Activated CD4-positive, alpha-beta memory T cell treated with anti-CD3 and anti-CD28 coated beads, Interleukin-2, amount 10 ng/mL, durations not matched to agents 7 days and 5 days (primary cell): Measurements from ENCODE around the gene ZNF438. TPM values are rescaled to one million over a fixed set of nuclear protein-coding genes. Genes with fewer than 3 reads are reported as not detected.

ENCODE experiments used
- CTCF ChIA-PET: fragments of 350-600 bp; sonication (Branson Sonifier 250); formaldehyde crosslinking; loops from one replicate; lab custom pipeline; 2021; ENCODE audit warnings: antibody characterized with exemption, inconsistent platforms; lab: Charles Lee
- POLR2A ChIA-PET: fragments of 350-600 bp; sonication (Branson Sonifier 250); formaldehyde crosslinking; loops from one replicate; lab custom pipeline; 2021; ENCODE audit warnings: antibody characterized with exemption; lab: Charles Lee
- DNase-seq: peaks from one replicate; pipeline ENCODE4 v3.0.0-alpha.2; 2020
- H3K27ac Mint-ChIP-seq: one replicate; pipeline ENCODE4 v1.8.0; 2021; ENCODE audit warnings: mild to moderate bottlenecking, mixed read lengths
- H3K27me3 Mint-ChIP-seq: one replicate; pipeline ENCODE4 v1.8.0; 2021; ENCODE audit warnings: mixed read lengths
- H3K36me3 Mint-ChIP-seq: one replicate; pipeline ENCODE4 v1.8.0; 2021; ENCODE audit warnings: low read depth, mixed read lengths
- H3K4me1 Mint-ChIP-seq: one replicate; pipeline ENCODE4 v1.8.0; 2021; ENCODE audit warnings: mixed read lengths
- H3K4me3 Mint-ChIP-seq: one replicate; pipeline ENCODE4 v1.8.0; 2021; ENCODE audit warnings: mild to moderate bottlenecking, mixed read lengths
- H3K9me3 Mint-ChIP-seq: one replicate; pipeline ENCODE4 v1.8.0; 2021; ENCODE audit warnings: mixed read lengths
- total RNA-seq, 2 experiments: library from RNA; stranded (reverse); gene quantifications; one replicate each; pipeline ENCODE4 v1.2.3, GENCODE V29; 2021

The ZNF438 gene
- total RNA-seq, 2 experiments from 2014 or later, result 6.3 to 6.5 TPM

DNA sequence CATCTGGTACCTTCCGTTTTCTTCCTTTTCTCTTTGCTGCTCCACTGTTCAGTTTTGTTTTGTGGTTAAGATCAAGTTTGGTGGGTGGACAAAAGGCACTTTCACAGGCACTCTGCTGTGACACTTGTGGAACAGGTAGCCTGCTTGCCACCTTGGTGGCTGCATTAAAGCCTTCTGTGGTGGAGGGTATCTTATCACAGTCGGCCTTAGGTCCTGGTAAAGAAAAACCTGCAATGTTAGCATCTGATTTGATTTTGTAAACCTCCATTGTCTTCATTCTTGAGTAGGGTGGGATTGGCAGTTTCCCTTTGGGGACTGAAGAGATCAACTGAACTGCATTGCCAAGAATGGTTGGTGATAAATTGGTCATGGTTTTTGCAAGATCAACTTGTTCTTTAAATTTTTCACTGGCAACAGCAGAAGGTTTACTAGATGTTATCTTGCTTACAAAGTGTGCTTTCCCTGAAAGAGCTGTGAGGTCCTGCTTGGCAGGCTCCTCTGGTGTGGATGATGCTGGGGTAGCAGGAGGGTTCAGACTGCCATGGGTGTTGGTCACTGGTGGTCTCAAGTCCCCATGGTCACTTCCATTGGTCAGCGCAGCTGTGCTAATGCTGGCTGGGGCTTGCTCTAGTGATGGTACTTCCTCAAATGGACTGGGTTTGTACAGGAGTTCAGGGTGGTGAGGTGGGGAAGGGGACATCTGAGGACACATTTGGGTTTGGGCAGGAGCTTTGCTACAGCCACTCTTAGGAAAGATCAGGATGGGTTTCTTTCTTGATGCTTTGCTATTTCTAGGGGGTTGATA, 182.2 kb downstream of the ZNF438 start:
- Mint-ChIP-seq H3K4me1 (no peaks in the 10 kb centered on the region), H3K36me3 (peaks cover 12% of the 10 kb centered on the region), H3K9me3 (no peaks in the 10 kb centered on the region), H3K4me3 (no peak overlapping the region), H3K27me3 (no peaks in the 10 kb centered on the region), H3K27ac (no peak overlapping the region)
- DNase-seq, result no peak
- ChIA-PET CTCF (no interaction called here), POLR2A (no interaction called here)

GRCh38 chr10:30848396-30849032, 183.2 kb downstream of the ZNF438 start:
- no peaks in the 10 kb centered on the region for H3K27me3 Mint-ChIP-seq
- CTCF ChIA-PET, result interaction anchor here (0.6 kb wide), 1 partner anchor 85 kb away, joined by 5 read pairs; no protein-coding TSS in a partner anchor
- H3K4me3 Mint-ChIP-seq, result no peak overlapping the region
- H3K27ac Mint-ChIP-seq, result no peak overlapping the region
- peaks cover 12% of the 10 kb centered on the region for H3K36me3 Mint-ChIP-seq
- H3K4me1 Mint-ChIP-seq, result no peaks in the 10 kb centered on the region
- POLR2A ChIA-PET, result no interaction called here
- H3K9me3 Mint-ChIP-seq, result no peaks in the 10 kb centered on the region
- no peak for DNase-seq

GRCh38 chr10:30847642-30848041, 184.0 kb downstream of the ZNF438 start:
- H3K4me3 Mint-ChIP-seq, result no peak overlapping the region
- CTCF ChIA-PET, result no interaction called here
- H3K4me1 Mint-ChIP-seq, result no peaks in the 10 kb centered on the region
- H3K27ac Mint-ChIP-seq, result no peak overlapping the region
- POLR2A ChIA-PET, result no interaction called here
- peaks cover 12% of the 10 kb centered on the region for H3K36me3 Mint-ChIP-seq
- H3K27me3 Mint-ChIP-seq, result no peaks in the 10 kb centered on the region
- no peak for DNase-seq
- H3K9me3 Mint-ChIP-seq, result no peaks in the 10 kb centered on the region

- Mint-ChIP-seq H3K36me3 (peaks cover 12% of the 10 kb centered on the region), H3K9me3 (no peaks in the 10 kb centered on the region), H3K27ac (no peak overlapping the region), H3K4me3 (no peak overlapping the region), H3K4me1 (no peaks in the 10 kb centered on the region), H3K27me3 (no peaks in the 10 kb centered on the region)
- CTCF ChIA-PET, result no interaction called here
- DNase-seq, result no peak
- POLR2A ChIA-PET, result no interaction called here
These were observed 184.5 kb downstream of the ZNF438 start for GRCh38 chr10:30847199-30847598.

DNA sequence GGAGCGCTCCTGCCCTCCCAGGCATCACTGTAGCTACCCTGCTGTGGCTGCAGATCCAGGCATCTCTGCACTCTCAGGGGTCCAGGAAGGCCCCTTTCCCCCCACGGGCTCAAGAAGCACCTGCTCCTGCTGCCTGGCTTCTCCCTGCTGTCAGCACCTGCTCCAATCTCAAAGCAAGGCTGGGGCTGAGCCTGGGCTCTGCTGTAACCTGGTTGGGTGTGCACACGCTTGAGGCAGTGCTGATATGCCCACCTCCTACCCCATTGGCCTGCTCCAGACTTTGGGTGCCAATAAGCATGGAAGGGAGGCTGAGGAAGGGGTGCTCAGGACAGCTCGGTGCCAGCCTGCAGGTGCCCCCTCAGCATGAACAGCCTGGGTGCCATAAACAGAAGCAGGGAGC, 185.0 kb downstream of the ZNF438 start:
- Mint-ChIP-seq H3K27ac (no peak overlapping the region), H3K4me3 (no peak overlapping the region), H3K9me3 (no peaks in the 10 kb centered on the region), H3K4me1 (no peaks in the 10 kb centered on the region), H3K27me3 (no peaks in the 10 kb centered on the region), H3K36me3 (peaks cover 12% of the 10 kb centered on the region)
- DNase-seq, result no peak
- ChIA-PET POLR2A (no interaction called here), CTCF (no interaction called here)

GRCh38 chr10:30842894-30843293, 188.8 kb downstream of the ZNF438 start:
- Mint-ChIP-seq H3K9me3 (no peaks in the 10 kb centered on the region), H3K27me3 (no peaks in the 10 kb centered on the region), H3K4me3 (no peak overlapping the region), H3K27ac (no peak overlapping the region), H3K36me3 (no peaks in the 10 kb centered on the region), H3K4me1 (no peaks in the 10 kb centered on the region)
- no peak for DNase-seq
- ChIA-PET CTCF (interaction anchor here (1.1 kb wide), 1 partner anchor 91 kb away, joined by 4 read pairs; no protein-coding TSS in a partner anchor), POLR2A (no interaction called here)

GRCh38 chr10:30842185-30842584, 189.5 kb downstream of the ZNF438 start:
- Mint-ChIP-seq H3K27ac (no peak overlapping the region), H3K4me3 (no peak overlapping the region), H3K36me3 (no peaks in the 10 kb centered on the region), H3K9me3 (no peaks in the 10 kb centered on the region), H3K27me3 (no peaks in the 10 kb centered on the region), H3K4me1 (no peaks in the 10 kb centered on the region)
- POLR2A ChIA-PET, result no interaction called here
- no peak for DNase-seq
- CTCF ChIA-PET, result interaction anchor here (1.1 kb wide), 1 partner anchor 90 kb away, joined by 4 read pairs; no protein-coding TSS in a partner anchor

DNA sequence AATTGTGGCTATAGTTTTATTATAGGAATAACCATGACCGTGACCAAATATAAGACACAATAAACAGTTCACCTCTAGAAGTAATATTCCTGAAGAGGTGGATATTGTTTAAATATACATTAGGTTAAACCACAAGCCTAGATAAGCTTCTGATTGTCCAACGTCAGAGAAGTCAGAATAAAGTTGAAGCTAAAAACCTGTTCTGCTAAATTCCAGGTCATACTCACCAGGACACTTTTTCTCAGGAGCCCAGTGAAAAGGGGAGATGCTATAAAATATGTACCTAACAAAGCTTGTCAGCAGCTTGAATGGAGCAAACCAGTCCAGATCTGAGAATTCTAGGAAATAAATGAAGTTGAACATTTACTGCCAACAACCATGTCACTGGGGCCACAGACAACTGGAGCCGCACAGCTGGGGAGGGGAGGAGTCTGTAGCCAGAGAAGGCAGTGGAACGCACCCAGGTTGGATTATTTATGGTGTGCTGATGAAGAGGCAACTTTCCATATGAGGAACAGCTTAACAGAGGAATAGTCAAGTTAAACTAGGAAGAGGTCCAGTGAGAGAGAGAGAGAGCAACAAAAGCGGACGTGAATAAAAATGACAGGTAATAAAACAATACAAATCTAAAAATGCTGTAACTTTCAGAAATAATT, 191.1 kb downstream of the ZNF438 start:
- H3K4me3 Mint-ChIP-seq, result no peak overlapping the region
- H3K9me3 Mint-ChIP-seq, result no peaks in the 10 kb centered on the region
- no peak for DNase-seq
- no peaks in the 10 kb centered on the region for H3K4me1 Mint-ChIP-seq
- no peak overlapping the region for H3K27ac Mint-ChIP-seq
- CTCF ChIA-PET, result no interaction called here
- H3K27me3 Mint-ChIP-seq, result no peaks in the 10 kb centered on the region
- H3K36me3 Mint-ChIP-seq, result no peaks in the 10 kb centered on the region
- POLR2A ChIA-PET, result no interaction called here

- no peaks in the 10 kb centered on the region for H3K27me3 Mint-ChIP-seq
- CTCF ChIA-PET, result no interaction called here
These were observed 192.0 kb downstream of the ZNF438 start for GRCh38 chr10:30839652-30840051.

DNA sequence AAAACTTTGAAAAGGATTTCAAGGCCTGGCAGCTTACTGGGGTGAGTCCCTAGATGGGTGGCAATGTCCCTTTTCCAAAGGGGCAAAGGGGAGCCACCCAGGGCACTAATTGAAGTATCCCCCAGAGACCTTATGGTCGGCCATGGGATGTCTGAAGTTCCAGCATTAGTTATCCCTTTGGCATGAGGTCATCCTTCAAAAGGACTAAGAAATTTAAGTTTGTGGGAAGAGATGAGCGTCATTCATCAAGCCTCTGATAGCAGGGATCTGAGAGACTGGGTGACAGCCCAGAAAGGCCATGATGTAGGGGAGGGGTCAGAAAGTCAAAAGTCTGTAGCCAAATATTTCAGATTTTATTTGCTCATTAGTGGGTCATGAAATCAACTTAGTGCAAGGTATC, 195.3 kb downstream of the ZNF438 start:
- H3K36me3 Mint-ChIP-seq, result no peaks in the 10 kb centered on the region
- DNase-seq, result no peak
- POLR2A ChIA-PET, result no interaction called here
- H3K4me3 Mint-ChIP-seq, result no peak overlapping the region
- H3K27ac Mint-ChIP-seq, result no peak overlapping the region
- H3K9me3 Mint-ChIP-seq, result no peaks in the 10 kb centered on the region
- no peaks in the 10 kb centered on the region for H3K27me3 Mint-ChIP-seq
- CTCF ChIA-PET, result no interaction called here
- H3K4me1 Mint-ChIP-seq, result no peaks in the 10 kb centered on the region

More at GRCh38 chr10:30839652-30840051, 192.0 kb downstream of the ZNF438 start:
- Mint-ChIP-seq H3K36me3 (no peaks in the 10 kb centered on the region), H3K9me3 (no peaks in the 10 kb centered on the region), H3K27ac (no peak overlapping the region), H3K4me3 (no peak overlapping the region), H3K4me1 (no peaks in the 10 kb centered on the region)
- POLR2A ChIA-PET, result no interaction called here
- DNase-seq, result no peak

GRCh38 chr10:30835146-30835545, 196.5 kb downstream of the ZNF438 start:
- POLR2A ChIA-PET, result no interaction called here
- Mint-ChIP-seq H3K27me3 (no peaks in the 10 kb centered on the region), H3K4me3 (no peak overlapping the region), H3K27ac (no peak overlapping the region), H3K4me1 (no peaks in the 10 kb centered on the region), H3K36me3 (no peaks in the 10 kb centered on the region), H3K9me3 (no peaks in the 10 kb centered on the region)
- no peak for DNase-seq
- CTCF ChIA-PET, result no interaction called here

DNA sequence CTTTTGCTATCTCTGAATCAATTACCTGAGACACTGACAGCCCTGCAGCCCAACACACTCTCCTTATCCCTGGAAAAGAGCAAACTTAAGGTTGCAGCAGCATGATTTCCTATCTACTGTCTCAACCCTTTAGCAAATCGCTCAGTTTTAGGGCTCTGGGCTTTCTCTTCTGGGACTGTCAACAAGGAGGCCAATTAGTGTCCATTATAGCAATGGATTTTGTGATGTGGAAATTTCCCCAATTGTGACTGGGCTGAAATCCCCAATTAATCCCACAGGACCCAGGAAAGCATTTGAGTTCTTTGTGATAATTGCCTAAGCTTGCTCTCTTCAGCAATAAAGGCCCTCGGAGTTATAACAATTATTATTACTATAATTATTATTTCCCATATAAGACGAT, 197.0 kb downstream of the ZNF438 start:
- no peaks in the 10 kb centered on the region for H3K36me3 Mint-ChIP-seq
- DNase-seq, result no peak
- CTCF ChIA-PET, result no interaction called here
- no peak overlapping the region for H3K27ac Mint-ChIP-seq
- no peak overlapping the region for H3K4me3 Mint-ChIP-seq
- no peaks in the 10 kb centered on the region for H3K27me3 Mint-ChIP-seq
- POLR2A ChIA-PET, result no interaction called here
- H3K4me1 Mint-ChIP-seq, result no peaks in the 10 kb centered on the region
- no peaks in the 10 kb centered on the region for H3K9me3 Mint-ChIP-seq

- POLR2A ChIA-PET, result no interaction called here
These were observed 197.5 kb downstream of the ZNF438 start for GRCh38 chr10:30834153-30834552.

More at GRCh38 chr10:30834153-30834552, 197.5 kb downstream of the ZNF438 start:
- Mint-ChIP-seq H3K27me3 (no peaks in the 10 kb centered on the region), H3K9me3 (no peaks in the 10 kb centered on the region), H3K4me1 (no peaks in the 10 kb centered on the region), H3K36me3 (no peaks in the 10 kb centered on the region), H3K4me3 (no peak overlapping the region), H3K27ac (no peak overlapping the region)
- DNase-seq, result no peak
- CTCF ChIA-PET, result interaction anchor here (0.7 kb wide), 1 partner anchor 51 kb away, joined by 3 read pairs; no protein-coding TSS in a partner anchor
